HCT116 (cell line): Measurements from ENCODE around the gene OR4D1. TPM values are rescaled to one million over a fixed set of nuclear protein-coding genes. Genes with fewer than 3 reads are reported as not detected.

Experiments
- ATAC-seq: fragments of 200-7000 bp; cut with Tn5 transposase; 2 replicates; pipeline ENCODE4 v1.9.1; 2020; ENCODE audit warnings: mild to moderate bottlenecking, moderate library complexity
- BruUV-seq: library from RNA; stranded (reverse); fragments of 400-500 nt; replicated peaks from 2 replicates; lab custom pipeline; 2021; lab: Mats Ljungman, UMichigan
- CTCF ChIA-PET: fragments of 300-600 bp; sonication (Branson Sonifier 250); formaldehyde crosslinking; loops from one replicate; lab custom pipeline; 2021; ENCODE audit warnings: antibody characterized with exemption; lab: Charles Lee
- POLR2A ChIA-PET: fragments of 300-600, 350-600 bp; sonication (Branson Sonifier 250); formaldehyde crosslinking; loops from one replicate; lab custom pipeline; 2021; ENCODE audit warnings: antibody characterized with exemption; lab: Charles Lee
- RAD21 ChIA-PET, 2 experiments: fragments of 300-600 bp; sonication (Branson Sonifier 250); formaldehyde crosslinking; loops; one replicate each; lab custom pipeline; 2023; ENCODE audit warnings: low total read pairs in 2 of 2; ENCODE audit not compliant: uncharacterized antibody in 2 of 2, unreplicated experiment in 2 of 2, low non-redundant PET in 1 of 2; lab: Charles Lee
- DNase-seq: peaks from one replicate; pipeline ENCODE4 v3.0.0-alpha.2; 2010; ENCODE audit warnings: low read depth, low spot score
- H2AFZ ChIP-seq: fragments of 200-600 bp; shearing (Covaris generic), sonication (generic); 2 replicates; pipeline ENCODE4 v1.6.1; 2017; ENCODE audit warnings: low read depth, mixed run types, mixed read lengths, antibody characterized with exemption, low read length; ENCODE audit not compliant: poor library complexity, severe bottlenecking
- H3K27ac ChIP-seq: 2 replicates; pipeline ENCODE4 v1.5.1; 2012; ENCODE audit warnings: low read depth, low read length
- H3K27me3 ChIP-seq: fragments of 200-600 bp; sonication (generic); 2 replicates; pipeline ENCODE4 v1.6.1; 2016; ENCODE audit warnings: mixed run types, low read length, mixed read lengths; ENCODE audit not compliant: insufficient read depth
- H3K36me3 ChIP-seq, 2 experiments: fragments of 200-500 bp in 1 of 2; fragments of 200-600 bp in 1 of 2; sonication (Bioruptor generic) in 1 of 2; sonication (generic) in 1 of 2; 2 replicates each; pipeline versions ENCODE4 v1.5.1 to v1.6.1; 2014 to 2016; ENCODE audit warnings: low read length in 2 of 2, inconsistent platforms in 1 of 2, mixed read lengths in 1 of 2, mixed run types in 1 of 2; ENCODE audit not compliant: insufficient read depth in 2 of 2, control insufficient read depth in 1 of 2
- H3K4me1 ChIP-seq, 2 experiments: fragments of 200-600 bp in 1 of 2; sonication (generic) in 1 of 2; 2 replicates each; pipeline versions ENCODE4 v1.5.1 to v1.6.1; 2012 to 2017; ENCODE audit warnings: low read length in 2 of 2, inconsistent platforms in 1 of 2, mild to moderate bottlenecking in 1 of 2, mixed read lengths in 1 of 2, mixed run types in 1 of 2, moderate library complexity in 1 of 2; ENCODE audit not compliant: insufficient read depth in 2 of 2, control insufficient read depth in 1 of 2
- H3K4me2 ChIP-seq: fragments of 200-600 bp; sonication (generic); 2 replicates; pipeline ENCODE4 v1.6.1; 2017; ENCODE audit warnings: mixed run types, low read length, mixed read lengths
- H3K4me3 ChIP-seq, 2 experiments: fragments of 200-600 bp in 1 of 2; sonication (generic) in 1 of 2; replicated peaks in 1 of 2; 2 replicates each; pipeline ENCODE4 v1.5.1; 2011 to 2016; ENCODE audit warnings: low read length in 2 of 2, control low read depth in 1 of 2, low read depth in 1 of 2, mild to moderate bottlenecking in 1 of 2, mixed read lengths in 1 of 2, mixed run types in 1 of 2
- H3K79me2 ChIP-seq: fragments of 200-600 bp; sonication (generic); 2 replicates; pipeline ENCODE4 v1.6.1; 2017; ENCODE audit warnings: mild to moderate bottlenecking, mixed run types, low read length, moderate library complexity, mixed read lengths; ENCODE audit not compliant: insufficient read depth
- H3K9ac ChIP-seq: fragments of 200-600 bp; sonication (generic); 2 replicates; pipeline ENCODE4 v1.6.1; 2016; ENCODE audit warnings: low read length, mixed read lengths
- H3K9me2 ChIP-seq: fragments of 200-600 bp; sonication (generic), shearing (Covaris generic); 2 replicates; pipeline ENCODE4 v1.6.1; 2017; ENCODE audit warnings: mixed run types, mild to moderate bottlenecking, moderate library complexity; ENCODE audit not compliant: insufficient read depth
- H3K9me3 ChIP-seq, 2 experiments: fragments of 200-500 bp in 1 of 2; fragments of 200-600 bp in 1 of 2; sonication (Bioruptor generic) in 1 of 2; sonication (generic) in 1 of 2; 2 replicates each; pipeline ENCODE4 v1.6.1; 2014 to 2017; ENCODE audit warnings: low read length in 2 of 2, mixed read lengths in 2 of 2, inconsistent platforms in 1 of 2, low read depth in 1 of 2, mild to moderate bottlenecking in 1 of 2, mixed run types in 1 of 2, moderate library complexity in 1 of 2; ENCODE audit not compliant: control insufficient read depth in 1 of 2, insufficient read depth in 1 of 2
- H4K20me1 ChIP-seq: fragments of 200-600 bp; sonication (generic), shearing (Covaris generic); 2 replicates; pipeline ENCODE4 v1.6.1; 2017; ENCODE audit warnings: mixed run types, mild to moderate bottlenecking, moderate library complexity; ENCODE audit not compliant: insufficient read depth
- CBX3 ChIP-seq: IDR thresholded peaks from 2 replicates; pipeline ENCODE4 v1.6.1; 2012; ENCODE audit warnings: low read depth
- CEBPB ChIP-seq: IDR thresholded peaks from 2 replicates; pipeline ENCODE4 v1.6.1; 2012; ENCODE audit warnings: low read depth
- EGR1 ChIP-seq: IDR thresholded peaks from 2 replicates; pipeline ENCODE4 v1.6.1; 2012; ENCODE audit warnings: low read depth
- EZH2 ChIP-seq: fragments of 200-600 bp; sonication (generic); IDR thresholded peaks from 2 replicates; pipeline ENCODE4 v1.6.1; 2017; ENCODE audit warnings: antibody characterized with exemption, mixed run types
- EZH2phosphoT487 ChIP-seq: fragments of 200-600 bp; IDR thresholded peaks from 2 replicates; pipeline ENCODE4 v1.6.1; 2018; ENCODE audit warnings: antibody characterized with exemption, borderline replicate concordance
- SRF ChIP-seq: IDR thresholded peaks from 2 replicates; pipeline ENCODE4 v1.6.1; 2012; ENCODE audit warnings: low read depth
- YY1 ChIP-seq: IDR thresholded peaks from 2 replicates; pipeline ENCODE4 v1.6.1; 2011; ENCODE audit warnings: low read length, low read depth, moderate library complexity, mild to moderate bottlenecking; ENCODE audit not compliant: insufficient replicate concordance; ENCODE audit errors: extremely low read depth
- intact Hi-C: fragments of 100-400 bp; cut with micrococcal nuclease; formaldehyde crosslinking; loops from 2 replicates; pipeline ENCODE4 v1.10.0; 2022
- total RNA-seq: library from RNA; stranded (reverse); gene quantifications from one replicate; pipeline ENCODE4 v1.2.1, GENCODE V29; 2021; ENCODE audit not compliant: unreplicated experiment
- TF ChIP-seq, protein P1 (sequence below), 3 experiments: fragments of 200-600 bp in 1 of 3; sonication (generic) in 1 of 3; IDR thresholded peaks in 2 of 3; conservative IDR thresholded peaks in 1 of 3; 2 replicates each; pipeline ENCODE4 v1.5.1; 2012 to 2017; ENCODE audit warnings: low read depth in 2 of 3, low read length in 2 of 3, antibody characterized with exemption in 1 of 3, borderline replicate concordance in 1 of 3, control low read depth in 1 of 3, mild to moderate bottlenecking in 1 of 3, mixed read lengths in 1 of 3, mixed run types in 1 of 3, moderate library complexity in 1 of 3; ENCODE audit not compliant: insufficient read depth in 1 of 3
- TF ChIP-seq, protein P2 (sequence below): IDR thresholded peaks from 2 replicates; pipeline ENCODE4 v1.6.1; 2012
- TF ChIP-seq, protein P3 (sequence below): IDR thresholded peaks from 2 replicates; pipeline ENCODE4 v1.6.1; 2012; ENCODE audit warnings: low read depth

Gene OR4D1
- total RNA-seq, 1 experiment from 2014 or later = not detected

DNA sequence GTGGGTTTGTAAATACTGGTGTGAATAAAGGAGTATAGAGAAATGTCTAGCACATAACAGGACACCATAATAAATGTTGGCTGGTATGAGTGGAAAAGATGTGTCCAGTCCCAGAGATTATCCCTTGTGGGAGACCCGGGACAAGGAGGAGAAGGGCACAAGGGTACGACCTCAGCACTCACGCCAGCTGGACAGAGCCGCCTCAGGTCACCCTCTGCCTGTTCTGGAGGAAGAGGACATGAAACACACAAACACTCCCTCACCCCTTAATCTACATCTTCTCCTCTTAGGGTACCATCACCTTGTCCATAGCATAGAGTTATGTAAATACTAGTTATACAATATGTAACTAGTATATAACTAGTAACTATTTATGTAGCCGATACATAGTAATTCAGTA is 38.2 kb upstream of the OR4D1 start:
- no peaks in the 10 kb centered on the region for H3K79me2 ChIP-seq
- H3K36me3 ChIP-seq = no peaks in the 10 kb centered on the region
- ATAC-seq = no peak
- ChIA-PET POLR2A (no interaction called here), RAD21 (no interaction called here), CTCF (interaction anchor here (1.0 kb wide), 1 partner anchor 438 kb away, joined by 3 read pairs; no protein-coding TSS in a partner anchor)
- H2AFZ ChIP-seq = no peak overlapping the region
- H3K4me1 ChIP-seq = peaks cover 0 to 3% of the 10 kb centered on the region in 2 experiments; a peak in 1 of 4 replicates
- H3K9me2 ChIP-seq = no peaks in the 10 kb centered on the region
- H3K4me3 ChIP-seq = no peak overlapping the region
- H3K9me3 ChIP-seq = no peaks in the 10 kb centered on the region
- no peak overlapping the region for H3K4me2 ChIP-seq
- BruUV-seq = no TSS peak
- H3K27me3 ChIP-seq = no peaks in the 10 kb centered on the region
- H4K20me1 ChIP-seq = no peaks in the 10 kb centered on the region
- no peak for DNase-seq
- no peak overlapping the region for H3K9ac ChIP-seq
- intact Hi-C loops = loop anchor here (5.0 to 10.0 kb wide), 3 partner anchors 365 to 513 kb away; partner anchors contain the start of gene CCDC182
- TF ChIP-seq EGR1 (no peak), SRF (no peak), EZH2 (no peak), CEBPB (no peak), EZH2phosphoT487 (no peak), YY1 (no peak), CBX3 (no peak)
- TF ChIP-seq, protein P1, sequence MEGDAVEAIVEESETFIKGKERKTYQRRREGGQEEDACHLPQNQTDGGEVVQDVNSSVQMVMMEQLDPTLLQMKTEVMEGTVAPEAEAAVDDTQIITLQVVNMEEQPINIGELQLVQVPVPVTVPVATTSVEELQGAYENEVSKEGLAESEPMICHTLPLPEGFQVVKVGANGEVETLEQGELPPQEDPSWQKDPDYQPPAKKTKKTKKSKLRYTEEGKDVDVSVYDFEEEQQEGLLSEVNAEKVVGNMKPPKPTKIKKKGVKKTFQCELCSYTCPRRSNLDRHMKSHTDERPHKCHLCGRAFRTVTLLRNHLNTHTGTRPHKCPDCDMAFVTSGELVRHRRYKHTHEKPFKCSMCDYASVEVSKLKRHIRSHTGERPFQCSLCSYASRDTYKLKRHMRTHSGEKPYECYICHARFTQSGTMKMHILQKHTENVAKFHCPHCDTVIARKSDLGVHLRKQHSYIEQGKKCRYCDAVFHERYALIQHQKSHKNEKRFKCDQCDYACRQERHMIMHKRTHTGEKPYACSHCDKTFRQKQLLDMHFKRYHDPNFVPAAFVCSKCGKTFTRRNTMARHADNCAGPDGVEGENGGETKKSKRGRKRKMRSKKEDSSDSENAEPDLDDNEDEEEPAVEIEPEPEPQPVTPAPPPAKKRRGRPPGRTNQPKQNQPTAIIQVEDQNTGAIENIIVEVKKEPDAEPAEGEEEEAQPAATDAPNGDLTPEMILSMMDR (IDR thresholded peaks at IDR 0.05 in 2 of 3, conservative IDR thresholded peaks at IDR 0.05 in 1 of 3; ENCODE audit: borderline replicate concordance in 1 of 3, insufficient read depth in 1 of 3, low read depth in 2 of 3, low read length in 2 of 3) = no peak
- TF ChIP-seq, protein P2, sequence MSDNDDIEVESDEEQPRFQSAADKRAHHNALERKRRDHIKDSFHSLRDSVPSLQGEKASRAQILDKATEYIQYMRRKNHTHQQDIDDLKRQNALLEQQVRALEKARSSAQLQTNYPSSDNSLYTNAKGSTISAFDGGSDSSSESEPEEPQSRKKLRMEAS = no peak
- TF ChIP-seq, protein P3, sequence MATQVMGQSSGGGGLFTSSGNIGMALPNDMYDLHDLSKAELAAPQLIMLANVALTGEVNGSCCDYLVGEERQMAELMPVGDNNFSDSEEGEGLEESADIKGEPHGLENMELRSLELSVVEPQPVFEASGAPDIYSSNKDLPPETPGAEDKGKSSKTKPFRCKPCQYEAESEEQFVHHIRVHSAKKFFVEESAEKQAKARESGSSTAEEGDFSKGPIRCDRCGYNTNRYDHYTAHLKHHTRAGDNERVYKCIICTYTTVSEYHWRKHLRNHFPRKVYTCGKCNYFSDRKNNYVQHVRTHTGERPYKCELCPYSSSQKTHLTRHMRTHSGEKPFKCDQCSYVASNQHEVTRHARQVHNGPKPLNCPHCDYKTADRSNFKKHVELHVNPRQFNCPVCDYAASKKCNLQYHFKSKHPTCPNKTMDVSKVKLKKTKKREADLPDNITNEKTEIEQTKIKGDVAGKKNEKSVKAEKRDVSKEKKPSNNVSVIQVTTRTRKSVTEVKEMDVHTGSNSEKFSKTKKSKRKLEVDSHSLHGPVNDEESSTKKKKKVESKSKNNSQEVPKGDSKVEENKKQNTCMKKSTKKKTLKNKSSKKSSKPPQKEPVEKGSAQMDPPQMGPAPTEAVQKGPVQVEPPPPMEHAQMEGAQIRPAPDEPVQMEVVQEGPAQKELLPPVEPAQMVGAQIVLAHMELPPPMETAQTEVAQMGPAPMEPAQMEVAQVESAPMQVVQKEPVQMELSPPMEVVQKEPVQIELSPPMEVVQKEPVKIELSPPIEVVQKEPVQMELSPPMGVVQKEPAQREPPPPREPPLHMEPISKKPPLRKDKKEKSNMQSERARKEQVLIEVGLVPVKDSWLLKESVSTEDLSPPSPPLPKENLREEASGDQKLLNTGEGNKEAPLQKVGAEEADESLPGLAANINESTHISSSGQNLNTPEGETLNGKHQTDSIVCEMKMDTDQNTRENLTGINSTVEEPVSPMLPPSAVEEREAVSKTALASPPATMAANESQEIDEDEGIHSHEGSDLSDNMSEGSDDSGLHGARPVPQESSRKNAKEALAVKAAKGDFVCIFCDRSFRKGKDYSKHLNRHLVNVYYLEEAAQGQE = no peak
- TF ChIP-seq, all 23 proteins: peak for 0
- H3K27ac ChIP-seq = no peak overlapping the region
